KMS-11 (cell line): ENCODE results near the gene PGA5.
A peak's percentile ranks its signal among the peaks of the same experiment; 100 is the strongest.

Experiments used
- H2AFZ ChIP-seq: fragments of 200-600 bp; sonication (generic); 2 replicates; pipeline ENCODE4 v1.6.1; 2016; ENCODE audit warnings: antibody characterized with exemption, mixed run types, low read depth
- H3K27ac ChIP-seq: fragments of 200-600 bp; sonication (generic); 2 replicates; pipeline ENCODE4 v1.6.1; 2016; ENCODE audit warnings: mild to moderate bottlenecking, mixed run types
- H3K27me3 ChIP-seq: fragments of 200-600 bp; sonication (generic); 2 replicates; pipeline ENCODE4 v1.6.1; 2017; ENCODE audit warnings: mild to moderate bottlenecking, low read depth, mixed run types, moderate library complexity; ENCODE audit not compliant: insufficient read depth
- H3K36me3 ChIP-seq: fragments of 200-600 bp; sonication (generic); 2 replicates; pipeline ENCODE4 v1.6.1; 2017; ENCODE audit warnings: mild to moderate bottlenecking, mixed run types; ENCODE audit not compliant: insufficient read depth
- H3K4me1 ChIP-seq: fragments of 200-600 bp; sonication (generic); 2 replicates; pipeline ENCODE4 v1.6.1; 2016; ENCODE audit warnings: mild to moderate bottlenecking, low read depth, mixed run types; ENCODE audit not compliant: poor library complexity, severe bottlenecking
- H3K4me2 ChIP-seq: fragments of 200-600 bp; sonication (generic); 2 replicates; pipeline ENCODE4 v1.7.0; 2016; ENCODE audit warnings: mild to moderate bottlenecking, mixed run types
- H3K4me3 ChIP-seq: fragments of 200-600 bp; sonication (generic); IDR thresholded peaks from 2 replicates; pipeline ENCODE4 v1.6.1; 2017; ENCODE audit warnings: low read depth, low read length, mixed read lengths; ENCODE audit not compliant: insufficient read depth
- H3K79me2 ChIP-seq: fragments of 200-600 bp; sonication (generic); 2 replicates; pipeline ENCODE4 v1.6.1; 2016; ENCODE audit warnings: low read depth, mixed run types; ENCODE audit not compliant: insufficient read depth
- H3K9ac ChIP-seq: fragments of 200-600 bp; sonication (generic); 2 replicates; pipeline ENCODE4 v1.6.1; 2016; ENCODE audit warnings: mild to moderate bottlenecking, mixed run types
- H4K20me1 ChIP-seq: fragments of 200-600 bp; sonication (generic); 2 replicates; pipeline ENCODE4 v1.6.1; 2016; ENCODE audit warnings: mild to moderate bottlenecking, mixed run types; ENCODE audit not compliant: insufficient read depth
- TF ChIP-seq, protein P1 (sequence below): fragments of 200-600 bp; sonication (generic); conservative IDR thresholded peaks from 2 replicates; pipeline ENCODE4 v1.6.1; 2017; ENCODE audit warnings: low read depth, mild to moderate bottlenecking, antibody characterized with exemption, low read length, moderate library complexity, mixed read lengths

PGA5 gene

GRCh38 chr11:61294717-61295595, 54.0 kb downstream of the PGA5 start, which contains the start of gene VWCE:
TSS of gene VWCE (minus strand) at chr11:61295316. CDS start at chr11:61295037, 279 bp downstream.
- peak within 1 kb of the TSS; percentile 99 for H3K9ac ChIP-seq
- H2AFZ ChIP-seq = peak within 1 kb of the TSS; percentile 19
- H3K79me2 ChIP-seq = no peaks in the 10 kb centered on the region
- TF ChIP-seq, protein P1, sequence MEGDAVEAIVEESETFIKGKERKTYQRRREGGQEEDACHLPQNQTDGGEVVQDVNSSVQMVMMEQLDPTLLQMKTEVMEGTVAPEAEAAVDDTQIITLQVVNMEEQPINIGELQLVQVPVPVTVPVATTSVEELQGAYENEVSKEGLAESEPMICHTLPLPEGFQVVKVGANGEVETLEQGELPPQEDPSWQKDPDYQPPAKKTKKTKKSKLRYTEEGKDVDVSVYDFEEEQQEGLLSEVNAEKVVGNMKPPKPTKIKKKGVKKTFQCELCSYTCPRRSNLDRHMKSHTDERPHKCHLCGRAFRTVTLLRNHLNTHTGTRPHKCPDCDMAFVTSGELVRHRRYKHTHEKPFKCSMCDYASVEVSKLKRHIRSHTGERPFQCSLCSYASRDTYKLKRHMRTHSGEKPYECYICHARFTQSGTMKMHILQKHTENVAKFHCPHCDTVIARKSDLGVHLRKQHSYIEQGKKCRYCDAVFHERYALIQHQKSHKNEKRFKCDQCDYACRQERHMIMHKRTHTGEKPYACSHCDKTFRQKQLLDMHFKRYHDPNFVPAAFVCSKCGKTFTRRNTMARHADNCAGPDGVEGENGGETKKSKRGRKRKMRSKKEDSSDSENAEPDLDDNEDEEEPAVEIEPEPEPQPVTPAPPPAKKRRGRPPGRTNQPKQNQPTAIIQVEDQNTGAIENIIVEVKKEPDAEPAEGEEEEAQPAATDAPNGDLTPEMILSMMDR = no peak
- H3K27me3 ChIP-seq = no peaks in the 10 kb centered on the region
- peak within 1 kb of the TSS; percentile 93 for H3K27ac ChIP-seq
- H3K36me3 ChIP-seq = no peaks in the 10 kb centered on the region
- peaks cover 58% of the 10 kb centered on the region for H3K4me1 ChIP-seq
- peak within 1 kb of the TSS; percentile 62 for H3K4me3 ChIP-seq
- H3K4me2 ChIP-seq = peak within 1 kb of the TSS; percentile 83
- no peaks in the 10 kb centered on the region for H4K20me1 ChIP-seq

GRCh38 chr11:61295596-61295926, 54.6 kb downstream of the PGA5 start:
- H3K79me2 ChIP-seq = no peaks in the 10 kb centered on the region
- H3K27ac ChIP-seq = no peak overlapping the region
- H3K27me3 ChIP-seq = no peaks in the 10 kb centered on the region
- peak overlapping the region; percentile 83; the same call in 1 of the 2 replicates for H3K4me2 ChIP-seq
- no peak overlapping the region for H3K9ac ChIP-seq
- peaks cover 63% of the 10 kb centered on the region for H3K4me1 ChIP-seq
- no peaks in the 10 kb centered on the region for H3K36me3 ChIP-seq
- H3K4me3 ChIP-seq = no peak overlapping the region
- H2AFZ ChIP-seq = no peak overlapping the region
- H4K20me1 ChIP-seq = no peaks in the 10 kb centered on the region
- TF ChIP-seq, protein P1 = no peak

DNA sequence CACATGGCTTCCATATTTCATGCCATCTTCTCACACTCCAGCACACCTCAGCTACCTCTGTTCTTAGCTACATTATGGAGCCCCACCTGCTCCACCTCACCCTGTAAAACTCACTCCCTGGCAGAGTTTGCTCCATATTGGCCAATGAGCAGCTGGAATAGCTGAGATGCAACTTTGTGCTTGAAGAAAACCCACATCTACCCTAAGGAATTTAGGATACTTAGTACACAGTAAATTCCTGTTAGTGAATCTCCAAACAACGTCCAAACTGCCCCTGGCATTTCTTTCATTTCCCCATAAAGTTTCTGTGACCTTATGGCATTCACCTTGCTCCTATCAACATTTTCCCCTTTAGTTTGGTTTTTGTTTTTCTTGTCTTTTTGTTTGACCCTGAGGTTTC, 56.4 kb downstream of the PGA5 start:
- Histone ChIP-seq H3K4me1 (peaks cover 65% of the 10 kb centered on the region), H3K27ac (peak overlapping the region; percentile 42; the same call in 1 of the 2 replicates)
- TF ChIP-seq, protein P1 = no peak

GRCh38 chr11:61297746-61298145, 56.8 kb downstream of the PGA5 start:
- Histone ChIP-seq H2AFZ (no peak overlapping the region), H3K36me3 (no peaks in the 10 kb centered on the region), H4K20me1 (no peaks in the 10 kb centered on the region), H3K4me1 (peaks cover 61% of the 10 kb centered on the region), H3K9ac (no peak overlapping the region; the same call in 1 of the 2 replicates), H3K27me3 (no peaks in the 10 kb centered on the region), H3K4me3 (no peak overlapping the region), H3K4me2 (peak overlapping the region; percentile 43), H3K79me2 (no peaks in the 10 kb centered on the region), H3K27ac (peak overlapping the region; percentile 42)
- TF ChIP-seq, protein P1 = no peak

More for the DNA sequence above, 56.4 kb downstream of the PGA5 start:
- Histone ChIP-seq H3K9ac (no peak overlapping the region), H2AFZ (no peak overlapping the region), H4K20me1 (no peaks in the 10 kb centered on the region), H3K79me2 (no peaks in the 10 kb centered on the region), H3K36me3 (no peaks in the 10 kb centered on the region), H3K4me2 (peak overlapping the region; percentile 43), H3K27me3 (no peaks in the 10 kb centered on the region), H3K4me3 (no peak overlapping the region)
